ENCODE data around the gene RAD51AP2. TPM values are rescaled to one million over a fixed set of nuclear protein-coding genes. Genes with fewer than 3 reads are reported as not detected.

RAD51AP2 gene
- polyA plus RNA-seq, 1 of the 3 experiments (the other 2 are of a cell fraction): not detected

- no peak overlapping the region for H3K27ac ChIP-seq (ENCODE audit: low read depth in 2 of 2, low read length in 1 of 2)
- H3K27me3 ChIP-seq (ENCODE audit: insufficient read depth): no peaks in the 10 kb centered on the region
- H4K20me1 ChIP-seq (ENCODE audit: insufficient read depth): no peaks in the 10 kb centered on the region
- H3K36me3 ChIP-seq (replicated peaks in 1 of 2; ENCODE audit: control insufficient read depth in 1 of 2, insufficient read depth in 2 of 2, low read length in 1 of 2): no peaks in the 10 kb centered on the region
- H3K79me2 ChIP-seq (ENCODE audit: insufficient read depth): no peaks in the 10 kb centered on the region
- no peaks in the 10 kb centered on the region for H3K9me2 ChIP-seq
- H3K4me2 ChIP-seq: no peak overlapping the region
- no peak for DNase-seq
- H3K4me1 ChIP-seq (ENCODE audit: control insufficient read depth in 1 of 2, insufficient read depth in 2 of 2, low read depth in 1 of 2, low read length in 1 of 2): no peaks in the 10 kb centered on the region
- POLR2A ChIA-PET: no interaction called here
- H2AFZ ChIP-seq (ENCODE audit: low read depth): no peak overlapping the region
- no peak overlapping the region for H3K9ac ChIP-seq
- no peak overlapping the region for H3K4me3 ChIP-seq (ENCODE audit: low read depth in 2 of 2, low read length in 1 of 2)
- no peaks in the 10 kb centered on the region for H3K9me3 ChIP-seq
- H3F3A ChIP-seq (replicated peaks; ENCODE audit: insufficient read depth): no peaks in the 10 kb centered on the region
- TF ChIP-seq JUND (IDR thresholded peaks at IDR 0.05) (no peak), USF2 (IDR thresholded peaks at IDR 0.05; ENCODE audit: borderline replicate concordance, low read depth, low read length) (no peak), FOSL2 (IDR thresholded peaks at IDR 0.05; ENCODE audit: borderline replicate concordance, low read depth) (no peak), TCF12 (IDR thresholded peaks at IDR 0.05) (no peak), MXI1 (IDR thresholded peaks at IDR 0.05; ENCODE audit: low read depth, low read length) (no peak), MEF2A (IDR thresholded peaks at IDR 0.05; ENCODE audit: borderline replicate concordance, low read depth) (no peak), EZH2phosphoT487 (IDR thresholded peaks at IDR 0.05; ENCODE audit: borderline replicate concordance, low read depth) (no peak), TEAD4 (IDR thresholded peaks at IDR 0.05; ENCODE audit: borderline replicate concordance, insufficient read depth) (no peak), RCOR1 (IDR thresholded peaks at IDR 0.05; ENCODE audit: low read length) (no peak), FOXM1 (IDR thresholded peaks at IDR 0.05; ENCODE audit: low read depth) (no peak), RAD21 (IDR thresholded peaks at IDR 0.05; ENCODE audit: low read length) (no peak), REST (IDR thresholded peaks at IDR 0.05; ENCODE audit: low read depth, low read length) (no peak), EP300 (IDR thresholded peaks at IDR 0.05; ENCODE audit: borderline replicate concordance in 1 of 2, low read depth in 1 of 2, low read length in 1 of 2) (no peak), RFX5 (IDR thresholded peaks at IDR 0.05; ENCODE audit: low read length) (no peak)
- CTCF ChIA-PET: interaction anchor here (2.5 kb wide), 1 partner anchor 12 kb away, joined by 10 read pairs; no protein-coding TSS in a partner anchor
Observed at GRCh38 chr2:17558053-17558452, 39.8 kb upstream of the RAD51AP2 start.

GRCh38 chr2:17557596-17557995 lies 39.4 kb upstream of the RAD51AP2 start:
- no peaks in the 10 kb centered on the region for H3K27me3 ChIP-seq (ENCODE audit: insufficient read depth)
- 61% methylated on average over 5 of the region's 5 CpGs for WGBS (ENCODE audit: low lambda C conversion rate)
- H3K4me3 ChIP-seq (ENCODE audit: low read depth in 2 of 2, low read length in 1 of 2): no peak overlapping the region
- CTCF ChIA-PET: no interaction called here
- no peak overlapping the region for H3K9ac ChIP-seq
- no peaks in the 10 kb centered on the region for H3K36me3 ChIP-seq (replicated peaks in 1 of 2; ENCODE audit: control insufficient read depth in 1 of 2, insufficient read depth in 2 of 2, low read length in 1 of 2)
- H3K4me1 ChIP-seq (ENCODE audit: control insufficient read depth in 1 of 2, insufficient read depth in 2 of 2, low read depth in 1 of 2, low read length in 1 of 2): no peaks in the 10 kb centered on the region
- no peaks in the 10 kb centered on the region for H3K9me2 ChIP-seq
- DNase-seq: no peak
- H4K20me1 ChIP-seq (ENCODE audit: insufficient read depth): no peaks in the 10 kb centered on the region
- H3K27ac ChIP-seq (ENCODE audit: low read depth in 2 of 2, low read length in 1 of 2): no peak overlapping the region
- POLR2A ChIA-PET: no interaction called here
- H3K9me3 ChIP-seq: no peaks in the 10 kb centered on the region
- no peak for TF ChIP-seq SMC3 (IDR thresholded peaks at IDR 0.05; ENCODE audit: low read depth, low read length)
- TF ChIP-seq, protein P1, sequence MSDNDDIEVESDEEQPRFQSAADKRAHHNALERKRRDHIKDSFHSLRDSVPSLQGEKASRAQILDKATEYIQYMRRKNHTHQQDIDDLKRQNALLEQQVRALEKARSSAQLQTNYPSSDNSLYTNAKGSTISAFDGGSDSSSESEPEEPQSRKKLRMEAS (IDR thresholded peaks at IDR 0.05; ENCODE audit: low read depth): no peak
- TF ChIP-seq ELF1 (IDR thresholded peaks at IDR 0.05): no peak
- no peak for TF ChIP-seq POLR2AphosphoS5 (IDR thresholded peaks at IDR 0.05; ENCODE audit: low read depth, low read length)
- no peak for TF ChIP-seq MXI1 (IDR thresholded peaks at IDR 0.05; ENCODE audit: low read depth, low read length)
- TF ChIP-seq EP300 (IDR thresholded peaks at IDR 0.05; ENCODE audit: borderline replicate concordance in 1 of 2, low read depth in 1 of 2, low read length in 1 of 2): no peak
- no peak for TF ChIP-seq FOXJ3 (CRISPR knock-in tag; IDR thresholded peaks at IDR 0.05)
- TF ChIP-seq, protein P2, sequence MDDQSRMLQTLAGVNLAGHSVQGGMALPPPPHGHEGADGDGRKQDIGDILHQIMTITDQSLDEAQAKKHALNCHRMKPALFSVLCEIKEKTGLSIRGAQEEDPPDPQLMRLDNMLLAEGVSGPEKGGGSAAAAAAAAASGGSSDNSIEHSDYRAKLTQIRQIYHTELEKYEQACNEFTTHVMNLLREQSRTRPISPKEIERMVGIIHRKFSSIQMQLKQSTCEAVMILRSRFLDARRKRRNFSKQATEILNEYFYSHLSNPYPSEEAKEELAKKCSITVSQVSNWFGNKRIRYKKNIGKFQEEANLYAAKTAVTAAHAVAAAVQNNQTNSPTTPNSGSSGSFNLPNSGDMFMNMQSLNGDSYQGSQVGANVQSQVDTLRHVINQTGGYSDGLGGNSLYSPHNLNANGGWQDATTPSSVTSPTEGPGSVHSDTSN (IDR thresholded peaks at IDR 0.05): no peak
- TF ChIP-seq, protein P3, sequence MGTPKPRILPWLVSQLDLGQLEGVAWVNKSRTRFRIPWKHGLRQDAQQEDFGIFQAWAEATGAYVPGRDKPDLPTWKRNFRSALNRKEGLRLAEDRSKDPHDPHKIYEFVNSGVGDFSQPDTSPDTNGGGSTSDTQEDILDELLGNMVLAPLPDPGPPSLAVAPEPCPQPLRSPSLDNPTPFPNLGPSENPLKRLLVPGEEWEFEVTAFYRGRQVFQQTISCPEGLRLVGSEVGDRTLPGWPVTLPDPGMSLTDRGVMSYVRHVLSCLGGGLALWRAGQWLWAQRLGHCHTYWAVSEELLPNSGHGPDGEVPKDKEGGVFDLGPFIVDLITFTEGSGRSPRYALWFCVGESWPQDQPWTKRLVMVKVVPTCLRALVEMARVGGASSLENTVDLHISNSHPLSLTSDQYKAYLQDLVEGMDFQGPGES (IDR thresholded peaks at IDR 0.05; ENCODE audit: low read depth, low read length): no peak
- no peak for TF ChIP-seq RCOR1 (IDR thresholded peaks at IDR 0.05; ENCODE audit: low read length)
- TF ChIP-seq FOSL2 (IDR thresholded peaks at IDR 0.05; ENCODE audit: borderline replicate concordance, low read depth): no peak
- TF ChIP-seq FOXM1 (IDR thresholded peaks at IDR 0.05; ENCODE audit: low read depth): no peak
- no peak for TF ChIP-seq TCF12 (IDR thresholded peaks at IDR 0.05)
- TF ChIP-seq CHD2 (IDR thresholded peaks at IDR 0.05; ENCODE audit: low read length, partially characterized antibody): no peak
- no peak for TF ChIP-seq EZH2phosphoT487 (IDR thresholded peaks at IDR 0.05; ENCODE audit: borderline replicate concordance, low read depth)
- no peaks in the 10 kb centered on the region for H3K79me2 ChIP-seq (ENCODE audit: insufficient read depth)
- H3K4me2 ChIP-seq: no peak overlapping the region
- H2AFZ ChIP-seq (ENCODE audit: low read depth): no peak overlapping the region
- H3F3A ChIP-seq (replicated peaks; ENCODE audit: insufficient read depth): no peaks in the 10 kb centered on the region
